GM10248 (cell line): Measurements from ENCODE around the gene DTD2.

ENCODE experiments used
- CTCF ChIA-PET: fragments of 300-600 bp; sonication (Branson Sonifier 250); formaldehyde crosslinking; extraction: SDS; loops from one replicate; lab custom pipeline; 2021; ENCODE audit warnings: antibody characterized with exemption; lab: Yijun Ruan, JAX
- POLR2A ChIA-PET: fragments of 350-650 bp; sonication (Branson Sonifier 250); formaldehyde crosslinking; extraction: SDS; loops from one replicate; lab custom pipeline; 2020; ENCODE audit warnings: antibody characterized with exemption; lab: Yijun Ruan, JAX
- DNase-seq: peaks from one replicate; pipeline ENCODE4 v3.0.0; 2012; ENCODE audit errors: extremely low spot score
- CTCF ChIP-seq: IDR thresholded peaks from 2 replicates; pipeline ENCODE4 v1.5.1; 2012; ENCODE audit warnings: mild to moderate bottlenecking, low read depth; ENCODE audit errors: extremely low read depth, missing control alignments, control extremely low read depth

The DTD2 gene

GRCh38 chr14:31486764-31487163 lies 29.5 kb upstream of the DTD2 start:
- no peak for TF ChIP-seq CTCF
- no peak for DNase-seq
- ChIA-PET POLR2A (no interaction called here), CTCF (interaction anchor here (0.9 kb wide), 1 partner anchor 16 kb away, joined by 3 read pairs; no protein-coding TSS in a partner anchor)

- no peak for DNase-seq
- TF ChIP-seq CTCF = no peak
- POLR2A ChIA-PET = no interaction called here
- CTCF ChIA-PET = no interaction called here
These were observed 27.4 kb upstream of the DTD2 start for GRCh38 chr14:31484754-31485153.

GRCh38 chr14:31480156-31480555 lies 22.9 kb upstream of the DTD2 start:
- ChIA-PET POLR2A (no interaction called here), CTCF (interaction anchor here (1.4 kb wide), 1 partner anchor 14 kb away, joined by 4 read pairs; no protein-coding TSS in a partner anchor)
- DNase-seq = no peak
- no peak for TF ChIP-seq CTCF

GRCh38 chr14:31479027-31479426 lies 21.7 kb upstream of the DTD2 start:
- DNase-seq = no peak
- no peak for TF ChIP-seq CTCF
- CTCF ChIA-PET = no interaction called here
- POLR2A ChIA-PET = no interaction called here

GRCh38 chr14:31477248-31477647 lies 19.9 kb upstream of the DTD2 start:
- DNase-seq = no peak
- CTCF ChIA-PET = no interaction called here
- no peak for TF ChIP-seq CTCF

GRCh38 chr14:31476131-31476866 lies 19.0 kb upstream of the DTD2 start:
- no peak for TF ChIP-seq CTCF
- ChIA-PET POLR2A (no interaction called here), CTCF (no interaction called here)
- no peak for DNase-seq

More at GRCh38 chr14:31477248-31477647, 19.9 kb upstream of the DTD2 start:
- POLR2A ChIA-PET = no interaction called here
